Ascending aorta (tissue), 2 donors: ENCODE results near the gene ATXN1. TPM values are rescaled to one million over a fixed set of nuclear protein-coding genes. Genes with fewer than 3 reads are reported as not detected.
A peak's percentile ranks its signal among the peaks of the same experiment; 100 is the strongest.

Experiments
- DNase-seq, 2 donors: peaks; one replicate each; pipeline ENCODE4 v3.0.0-alpha.2; 2019; ENCODE audit warnings: low spot score in 2 of 2
- H3K27ac ChIP-seq, 2 donors: fragments of 200-600 bp; sonication (generic); one replicate each; pipeline ENCODE4 v1.5.1; 2016 to 2017; ENCODE audit warnings: mild to moderate bottlenecking in 1 of 2
- H3K27me3 ChIP-seq: fragments of 200-600 bp; sonication (generic); one replicate; pipeline ENCODE4 v1.5.1; 2017
- H3K36me3 ChIP-seq, 2 donors: fragments of 200-600 bp; sonication (generic); one replicate each; pipeline ENCODE4 v1.5.1; 2016
- H3K4me1 ChIP-seq, 2 donors: fragments of 200-600 bp; sonication (generic); one replicate each; pipeline ENCODE4 v1.5.1; 2016 to 2017; ENCODE audit warnings: mild to moderate bottlenecking in 1 of 2
- H3K4me3 ChIP-seq, 2 donors: fragments of 200-600 bp; sonication (generic); one replicate each; pipeline ENCODE4 v1.5.1; 2016 to 2017; ENCODE audit warnings: mild to moderate bottlenecking in 1 of 2
- H3K9me3 ChIP-seq, 2 donors: fragments of 200-600 bp; sonication (generic); one replicate each; pipeline ENCODE4 v1.5.1; 2016
- CTCF ChIP-seq, 3 experiments: fragments of 200-600 bp in 2 of 3; fragments of 450-650 bp in 1 of 3; sonication (generic) in 2 of 3; IDR thresholded peaks; one replicate each; pipeline ENCODE4 v1.5.1; 2016 to 2019; ENCODE audit warnings: antibody characterized with exemption in 3 of 3, mild to moderate bottlenecking in 1 of 3, moderate library complexity in 1 of 3
- intact Hi-C: fragments of 100-400 bp; cut with DNase I; formaldehyde crosslinking; loops from one replicate; pipeline ENCODE4 v1.15.1; 2023
- total RNA-seq: library from RNA; depleted of rRNA; stranded (reverse); fragments of >200 nt; gene quantifications from one replicate; pipeline ENCODE4 v1.1.0, GENCODE V29; 2016

ATXN1 gene
- total RNA-seq, 1 donor from 2014 or later: 68.3 TPM

GRCh38 chr6:16336911-16337294 is 424.4 kb downstream of the ATXN1 start:
- DNase-seq: no peak
- H3K4me1 ChIP-seq: peaks cover 0 to 32% of the 10 kb centered on the region in 2 donors
- intact Hi-C loops: loop anchor here (10.0 kb wide), 1 partner anchor 698 kb away; no protein-coding TSS in a partner anchor
- no peak overlapping the region for H3K4me3 ChIP-seq
- no peak for TF ChIP-seq CTCF (IDR thresholded peaks at IDR 0.05)
- no peak overlapping the region for H3K27ac ChIP-seq
- no peaks in the 10 kb centered on the region for H3K27me3 ChIP-seq
- no peaks in the 10 kb centered on the region for H3K9me3 ChIP-seq
- no peaks in the 10 kb centered on the region for H3K36me3 ChIP-seq

DNA sequence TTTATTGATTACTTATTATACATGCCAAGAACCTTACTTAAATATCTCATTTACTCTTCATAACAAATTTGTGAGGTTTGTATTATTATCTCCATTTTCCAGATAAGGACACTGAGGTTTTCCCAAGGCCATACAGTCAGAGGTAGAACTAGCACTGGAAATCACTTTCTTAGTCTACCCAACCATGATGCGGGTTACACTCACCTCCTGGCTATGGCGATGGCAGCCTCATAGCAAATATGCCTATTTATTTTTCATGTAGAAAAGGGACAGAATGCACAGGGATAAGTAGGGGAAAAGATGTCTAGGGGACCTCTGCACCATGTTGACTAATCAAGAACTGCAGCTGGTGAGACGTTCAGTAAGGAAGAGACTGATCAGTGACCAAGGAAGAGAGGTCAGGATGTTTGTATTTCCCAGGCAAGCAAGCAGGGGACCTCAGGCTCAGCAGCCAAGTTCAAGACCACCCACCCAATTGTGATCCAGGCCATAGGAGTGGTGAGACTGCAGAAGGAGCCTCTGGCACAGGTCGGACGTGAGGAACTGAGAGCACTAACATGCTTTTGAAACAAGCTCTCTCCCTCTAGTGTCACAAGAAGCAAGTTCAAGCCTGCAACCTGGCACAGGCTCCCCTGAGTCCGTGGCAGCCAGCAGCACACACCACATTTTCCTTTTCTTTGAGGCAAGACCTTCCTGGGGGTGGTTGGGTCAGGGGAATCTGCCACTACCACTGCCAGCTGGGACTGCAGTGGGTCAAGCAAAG is 425.0 kb downstream of the ATXN1 start:
- TF ChIP-seq CTCF (IDR thresholded peaks at IDR 0.05): no peak
- Histone ChIP-seq H3K9me3 (no peaks in the 10 kb centered on the region), H3K4me3 (no peak overlapping the region), H3K36me3 (no peaks in the 10 kb centered on the region), H3K27ac (no peak overlapping the region), H3K27me3 (no peaks in the 10 kb centered on the region), H3K4me1 (peaks cover 0 to 37% of the 10 kb centered on the region in 2 donors)
- intact Hi-C loops: loop anchor here (10.0 kb wide), 1 partner anchor 699 kb away; no protein-coding TSS in a partner anchor
- DNase-seq: no peak

- intact Hi-C loops: loop anchor here (10.0 kb wide), 1 partner anchor 700 kb away; no protein-coding TSS in a partner anchor
Observed at GRCh38 chr6:16335176-16335575, 426.1 kb downstream of the ATXN1 start.

DNA sequence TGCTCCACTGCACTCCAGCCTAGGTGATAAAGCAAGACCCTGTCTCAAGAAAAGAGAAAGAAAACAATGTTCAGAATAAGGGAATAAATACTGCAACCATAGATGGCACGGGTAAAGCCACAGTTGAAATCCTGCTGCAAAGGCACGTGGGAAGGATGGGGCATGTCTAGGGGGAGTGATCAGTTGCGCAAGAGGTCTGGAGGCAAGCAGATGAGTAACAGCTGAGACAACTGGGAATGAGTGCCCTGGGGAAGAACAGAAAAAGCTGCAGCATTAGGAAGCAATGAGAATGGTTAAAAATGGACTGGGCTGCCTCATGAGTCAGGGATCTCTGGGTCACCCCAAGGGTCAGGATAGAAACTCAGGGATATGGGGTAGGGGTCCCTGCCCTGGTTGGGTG is 426.6 kb downstream of the ATXN1 start:
- intact Hi-C loops: loop anchor here (5.0 to 10.0 kb wide), 4 partner anchors 47 to 700 kb away; no protein-coding TSS in a partner anchor
- H3K36me3 ChIP-seq: no peaks in the 10 kb centered on the region
- H3K4me1 ChIP-seq: peaks cover 0 to 37% of the 10 kb centered on the region in 2 donors
- no peaks in the 10 kb centered on the region for H3K27me3 ChIP-seq
- DNase-seq: peak; percentile 42 to 78
- no peak overlapping the region for H3K27ac ChIP-seq
- H3K4me3 ChIP-seq: no peak overlapping the region
- no peaks in the 10 kb centered on the region for H3K9me3 ChIP-seq
- TF ChIP-seq CTCF (IDR thresholded peaks at IDR 0.05): no peak

More at GRCh38 chr6:16335176-16335575, 426.1 kb downstream of the ATXN1 start:
- Histone ChIP-seq H3K27ac (no peak overlapping the region), H3K4me1 (peaks cover 0 to 37% of the 10 kb centered on the region in 2 donors), H3K27me3 (no peaks in the 10 kb centered on the region), H3K4me3 (no peak overlapping the region), H3K36me3 (no peaks in the 10 kb centered on the region), H3K9me3 (no peaks in the 10 kb centered on the region)
- no peak for DNase-seq
- TF ChIP-seq CTCF (IDR thresholded peaks at IDR 0.05): no peak

- Histone ChIP-seq H3K36me3 (no peaks in the 10 kb centered on the region), H3K4me3 (no peak overlapping the region), H3K4me1 (peaks cover 0 to 31% of the 10 kb centered on the region in 2 donors), H3K9me3 (no peaks in the 10 kb centered on the region), H3K27ac (no peak overlapping the region), H3K27me3 (no peaks in the 10 kb centered on the region)
- TF ChIP-seq CTCF (IDR thresholded peaks at IDR 0.05): no peak
- intact Hi-C loops: loop anchor here (2.0 to 10.0 kb wide), 5 partner anchors 46 to 701 kb away; no protein-coding TSS in a partner anchor
- no peak for DNase-seq
Observed at GRCh38 chr6:16333580-16333979, 427.7 kb downstream of the ATXN1 start.
